ENCODE measurements around the gene FCF1.
A peak's percentile ranks its signal among the peaks of the same experiment; 100 is the strongest.
"Not testable (repeated sequence)": the region's sequence is repeated elsewhere in the genome, so short reads cannot be mapped to it uniquely, and the experiment has no call there.

Gene FCF1

DNA sequence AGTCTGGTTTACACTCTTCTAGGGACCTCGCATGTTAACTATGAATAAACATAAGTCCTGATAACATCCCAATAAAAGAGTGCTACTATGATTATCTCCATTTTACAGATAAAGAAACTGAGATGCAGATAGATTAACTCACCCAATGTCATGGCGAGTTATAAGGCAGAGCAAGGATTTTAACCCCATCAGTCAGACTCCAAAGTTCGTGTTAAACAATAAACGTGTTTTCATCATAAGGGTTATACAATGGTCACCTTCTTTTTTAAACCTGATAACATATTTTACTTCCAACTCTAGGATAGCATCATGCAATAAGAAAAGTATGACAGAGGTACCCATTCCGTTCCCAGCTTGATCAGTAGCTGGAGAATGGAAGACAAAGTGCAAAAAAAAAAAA, 1.3 kb upstream of the FCF1 start:
- no peaks in the 10 kb centered on the region for H3K27me3 Mint-ChIP-seq (ENCODE audit: low read depth)
- H3K9me3 Mint-ChIP-seq, result no peaks in the 10 kb centered on the region
- DNase-seq (ENCODE audit: low spot score), result no peak
- H3K27ac Mint-ChIP-seq, result no peak overlapping the region
- H3K36me3 Mint-ChIP-seq (ENCODE audit: low read depth), result peaks cover 14% of the 10 kb centered on the region
- H3K4me1 Mint-ChIP-seq (ENCODE audit: low read depth), result peaks cover 25% of the 10 kb centered on the region
- H3K4me3 Mint-ChIP-seq, result peak overlapping the region; percentile 22

DNA sequence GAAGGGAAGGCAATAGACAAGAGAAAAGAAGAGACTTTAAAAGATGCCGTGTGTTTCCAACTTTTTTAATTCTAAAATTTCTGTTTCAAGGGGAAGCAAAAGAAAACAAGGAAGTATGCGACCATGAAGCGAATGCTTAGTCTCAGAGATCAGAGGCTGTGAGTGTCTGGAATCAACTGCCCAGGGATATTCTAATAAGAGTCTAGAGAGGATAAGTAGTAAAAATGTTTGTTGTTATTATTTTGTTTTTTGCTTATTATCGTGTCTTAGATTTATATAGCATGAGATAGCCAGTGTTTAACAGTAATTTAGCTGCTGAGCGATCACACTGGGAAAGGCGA, 421 bp downstream of the FCF1 start:
- Mint-ChIP-seq H3K4me3 (peak overlapping the region; percentile 99), H3K9me3 (no peaks in the 10 kb centered on the region), H3K27me3 (ENCODE audit: low read depth) (no peaks in the 10 kb centered on the region), H3K27ac (peak overlapping the region; percentile 97), H3K36me3 (ENCODE audit: low read depth) (peaks cover 19% of the 10 kb centered on the region), H3K4me1 (ENCODE audit: low read depth) (peaks cover 25% of the 10 kb centered on the region)
- no peak for DNase-seq (ENCODE audit: low spot score)

DNA sequence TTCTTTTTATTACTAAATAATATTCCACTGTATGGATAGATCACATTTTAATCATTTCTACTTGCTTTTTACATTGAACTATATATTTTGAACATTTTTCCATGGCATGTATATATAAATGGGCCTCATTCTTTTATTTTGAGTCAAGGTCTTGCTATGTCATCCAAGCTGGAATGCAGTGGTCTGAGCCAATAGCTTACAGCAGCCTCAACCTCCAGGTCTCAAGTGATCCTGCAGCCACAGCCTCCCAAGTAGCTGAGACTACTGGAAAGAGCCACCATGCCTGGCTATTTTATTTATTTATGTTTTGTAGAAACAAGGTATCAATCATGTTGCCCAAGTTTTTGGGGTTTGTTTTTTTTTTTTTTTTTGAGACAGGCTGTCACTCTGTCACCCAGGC, 7.6 kb downstream of the FCF1 start:
- Mint-ChIP-seq H3K36me3 (ENCODE audit: low read depth) (peaks cover 31% of the 10 kb centered on the region), H3K27ac (no peak overlapping the region)

DNA sequence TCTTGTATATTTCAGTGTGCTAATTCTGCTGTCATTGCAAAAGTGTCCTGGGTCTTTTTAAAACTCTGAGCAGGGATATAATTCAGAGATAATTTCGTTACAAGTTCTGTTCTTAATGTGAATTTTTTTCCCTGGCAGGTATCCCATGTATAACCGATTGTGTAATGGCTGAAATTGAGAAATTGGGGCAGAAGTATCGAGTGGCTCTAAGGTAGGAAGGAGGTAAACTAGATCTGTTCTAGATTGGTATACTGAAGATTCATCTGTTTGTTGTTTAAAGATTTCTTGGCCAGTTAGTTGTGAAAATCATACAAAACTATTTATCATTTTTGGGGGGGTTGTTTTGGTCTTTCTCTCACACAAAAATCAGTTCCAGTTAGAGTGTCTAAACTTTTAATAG, 10.2 kb downstream of the FCF1 start:
- H3K27ac Mint-ChIP-seq, result no peak overlapping the region
- no peak overlapping the region for H3K4me3 Mint-ChIP-seq
- no peaks in the 10 kb centered on the region for H3K27me3 Mint-ChIP-seq (ENCODE audit: low read depth)
- DNase-seq (ENCODE audit: low spot score), result no peak
- no peaks in the 10 kb centered on the region for H3K9me3 Mint-ChIP-seq
- H3K36me3 Mint-ChIP-seq (ENCODE audit: low read depth), result peaks cover 31% of the 10 kb centered on the region
- no peaks in the 10 kb centered on the region for H3K4me1 Mint-ChIP-seq (ENCODE audit: low read depth)

More for the DNA sequence above, 7.6 kb downstream of the FCF1 start:
- no peak for DNase-seq (ENCODE audit: low spot score)
- no peaks in the 10 kb centered on the region for H3K9me3 Mint-ChIP-seq
- H3K4me3 Mint-ChIP-seq, result no peak overlapping the region
- H3K4me1 Mint-ChIP-seq (ENCODE audit: low read depth), result peaks cover 3% of the 10 kb centered on the region
- H3K27me3 Mint-ChIP-seq (ENCODE audit: low read depth), result no peaks in the 10 kb centered on the region

DNA sequence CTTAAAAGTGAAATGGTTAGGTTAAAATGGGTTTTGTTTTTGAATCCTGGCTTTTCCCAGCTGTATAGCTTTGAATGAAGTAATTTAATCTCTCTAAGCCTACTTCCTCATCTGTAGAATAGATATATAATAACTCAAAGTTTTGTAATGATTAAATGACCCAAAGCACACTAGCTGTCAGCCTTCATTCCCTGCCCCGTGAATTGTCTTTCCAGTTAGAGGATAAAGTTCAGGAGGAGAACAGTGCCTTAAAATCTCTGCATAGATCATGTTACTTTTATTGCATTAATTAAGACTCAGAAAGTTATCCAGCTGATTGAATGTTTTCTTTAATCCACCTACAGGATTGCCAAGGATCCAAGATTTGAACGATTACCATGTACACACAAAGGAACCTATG, 19.4 kb downstream of the FCF1 start:
- H3K27me3 Mint-ChIP-seq (ENCODE audit: low read depth), result no peaks in the 10 kb centered on the region

DNA sequence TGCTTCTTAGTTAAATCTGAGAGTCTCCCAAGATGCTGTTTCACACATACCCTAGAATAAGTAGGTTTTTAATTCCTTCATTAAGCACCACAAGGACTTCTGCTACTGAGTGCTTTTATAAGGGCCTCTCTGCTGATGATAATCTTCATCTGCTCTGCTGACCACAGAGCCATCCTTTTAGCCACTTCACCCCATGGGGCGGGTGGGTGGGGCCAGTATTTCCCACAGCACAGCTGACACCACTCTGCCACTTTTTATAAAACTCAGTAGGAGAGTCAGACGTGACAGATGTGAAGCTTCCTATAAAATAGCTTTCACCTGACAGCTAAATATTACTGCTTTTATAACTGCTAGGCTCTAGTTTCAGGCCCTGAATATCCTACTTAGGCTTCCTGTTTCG, 20.3 kb downstream of the FCF1 start:
- H3K27ac Mint-ChIP-seq, result no peak overlapping the region
- no peak for DNase-seq (ENCODE audit: low spot score)
- H3K36me3 Mint-ChIP-seq (ENCODE audit: low read depth), result peaks cover 32% of the 10 kb centered on the region
- H3K4me1 Mint-ChIP-seq (ENCODE audit: low read depth), result no peaks in the 10 kb centered on the region
- no peaks in the 10 kb centered on the region for H3K27me3 Mint-ChIP-seq (ENCODE audit: low read depth)
- no peak overlapping the region for H3K4me3 Mint-ChIP-seq
- H3K9me3 Mint-ChIP-seq, result no peaks in the 10 kb centered on the region

More for the DNA sequence above, 19.4 kb downstream of the FCF1 start:
- DNase-seq (ENCODE audit: low spot score), result no peak
- H3K4me3 Mint-ChIP-seq, result no peak overlapping the region
- no peak overlapping the region for H3K27ac Mint-ChIP-seq
- H3K9me3 Mint-ChIP-seq, result no peaks in the 10 kb centered on the region
- H3K4me1 Mint-ChIP-seq (ENCODE audit: low read depth), result no peaks in the 10 kb centered on the region
- peaks cover 34% of the 10 kb centered on the region for H3K36me3 Mint-ChIP-seq (ENCODE audit: low read depth)

GRCh38 chr14:74735125-74735524, 22.2 kb downstream of the FCF1 start:
- H3K27ac Mint-ChIP-seq, result no peak overlapping the region

GRCh38 chr14:74737753-74738325, 24.9 kb downstream of the FCF1 start:
- Mint-ChIP-seq H3K4me1 (ENCODE audit: low read depth) (no peaks in the 10 kb centered on the region), H3K9me3 (no peaks in the 10 kb centered on the region), H3K27me3 (ENCODE audit: low read depth) (no peaks in the 10 kb centered on the region), H3K4me3 (no peak overlapping the region), H3K27ac (no peak overlapping the region), H3K36me3 (ENCODE audit: low read depth) (peaks cover 31% of the 10 kb centered on the region)
- DNase-seq (ENCODE audit: low spot score), result no peak

More at GRCh38 chr14:74735125-74735524, 22.2 kb downstream of the FCF1 start:
- Mint-ChIP-seq H3K4me1 (ENCODE audit: low read depth) (no peaks in the 10 kb centered on the region), H3K36me3 (ENCODE audit: low read depth) (peaks cover 33% of the 10 kb centered on the region), H3K27me3 (ENCODE audit: low read depth) (no peaks in the 10 kb centered on the region), H3K4me3 (no peak overlapping the region), H3K9me3 (no peaks in the 10 kb centered on the region)
- DNase-seq (ENCODE audit: low spot score), result no peak

DNA sequence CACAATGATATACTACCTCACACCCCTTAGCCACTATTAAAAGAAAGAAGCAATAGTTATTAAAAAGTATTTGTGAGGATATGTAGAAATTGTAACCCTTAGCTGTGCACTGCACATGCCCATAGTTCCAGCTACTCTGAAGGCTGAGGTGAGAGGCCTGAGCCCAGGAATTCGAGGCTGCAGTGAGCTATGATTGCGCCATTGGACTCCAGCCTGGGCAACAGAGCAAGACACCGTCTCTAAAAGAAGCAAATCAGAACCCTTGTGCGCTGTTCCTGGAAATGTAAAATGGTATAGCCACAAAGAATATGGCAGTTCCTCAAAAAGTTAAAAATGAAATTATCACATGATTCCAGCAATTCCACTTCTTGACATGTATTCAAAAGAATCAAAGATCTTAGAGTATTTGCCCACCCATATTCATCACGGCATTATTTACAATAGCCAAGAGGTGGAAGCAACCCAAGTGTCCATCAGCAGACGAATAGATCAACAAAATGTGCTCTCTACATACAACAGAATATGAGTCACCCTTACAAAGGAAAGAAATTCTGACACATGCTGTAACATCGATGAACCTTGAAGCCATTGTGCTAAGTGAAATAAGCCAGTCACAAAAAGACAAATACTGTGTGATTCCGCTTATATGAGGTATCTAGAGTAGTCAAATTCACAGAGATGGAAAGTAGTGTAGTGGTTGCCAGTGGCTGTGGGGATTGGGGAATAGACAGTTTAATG, 26.5 kb downstream of the FCF1 start:
- no peak for DNase-seq (ENCODE audit: low spot score)
- Mint-ChIP-seq H3K36me3 (ENCODE audit: low read depth) (peaks cover 23% of the 10 kb centered on the region), H3K4me1 (ENCODE audit: low read depth) (no peaks in the 10 kb centered on the region), H3K9me3 (no peaks in the 10 kb centered on the region), H3K27me3 (ENCODE audit: low read depth) (no peaks in the 10 kb centered on the region), H3K4me3 (no peak overlapping the region), H3K27ac (no peak overlapping the region)

- no peak for DNase-seq (ENCODE audit: low spot score)
- H3K9me3 Mint-ChIP-seq, result peaks cover 6% of the 10 kb centered on the region
- H3K4me3 Mint-ChIP-seq, result no peak overlapping the region
- peaks cover 1% of the 10 kb centered on the region for H3K36me3 Mint-ChIP-seq (ENCODE audit: low read depth)
- H3K27me3 Mint-ChIP-seq (ENCODE audit: low read depth), result no peaks in the 10 kb centered on the region
- no peak overlapping the region for H3K27ac Mint-ChIP-seq
- H3K4me1 Mint-ChIP-seq (ENCODE audit: low read depth), result no peaks in the 10 kb centered on the region
Measured at GRCh38 chr14:74747237-74747636, 34.3 kb downstream of the FCF1 start.

DNA sequence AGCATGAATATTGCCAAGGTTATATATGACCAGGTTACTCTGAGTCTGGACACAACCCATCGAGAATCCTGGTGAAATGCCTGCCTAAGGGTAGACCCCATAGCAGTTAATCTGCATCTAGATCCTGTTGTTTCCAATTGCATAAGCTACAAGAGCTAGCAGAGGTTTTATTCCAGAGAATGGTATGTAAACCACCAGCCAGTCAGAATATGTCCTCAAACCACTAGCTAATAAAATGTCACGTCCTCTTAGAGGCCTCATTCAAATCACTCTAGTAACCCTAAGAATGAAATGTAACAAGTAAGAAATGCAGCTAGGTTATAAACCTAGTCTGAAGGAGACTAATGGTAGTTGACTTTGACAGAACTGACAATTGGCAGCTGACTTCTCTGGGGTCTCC, 41.2 kb downstream of the FCF1 start:
- H3K27me3 Mint-ChIP-seq (ENCODE audit: low read depth), result no peaks in the 10 kb centered on the region
- no peak overlapping the region for H3K4me3 Mint-ChIP-seq
- H3K27ac Mint-ChIP-seq, result no peak overlapping the region
- peaks cover 1% of the 10 kb centered on the region for H3K36me3 Mint-ChIP-seq (ENCODE audit: low read depth)
- DNase-seq (ENCODE audit: low spot score), result no peak
- H3K4me1 Mint-ChIP-seq (ENCODE audit: low read depth), result no peaks in the 10 kb centered on the region
- H3K9me3 Mint-ChIP-seq, result peaks cover 17% of the 10 kb centered on the region

DNA sequence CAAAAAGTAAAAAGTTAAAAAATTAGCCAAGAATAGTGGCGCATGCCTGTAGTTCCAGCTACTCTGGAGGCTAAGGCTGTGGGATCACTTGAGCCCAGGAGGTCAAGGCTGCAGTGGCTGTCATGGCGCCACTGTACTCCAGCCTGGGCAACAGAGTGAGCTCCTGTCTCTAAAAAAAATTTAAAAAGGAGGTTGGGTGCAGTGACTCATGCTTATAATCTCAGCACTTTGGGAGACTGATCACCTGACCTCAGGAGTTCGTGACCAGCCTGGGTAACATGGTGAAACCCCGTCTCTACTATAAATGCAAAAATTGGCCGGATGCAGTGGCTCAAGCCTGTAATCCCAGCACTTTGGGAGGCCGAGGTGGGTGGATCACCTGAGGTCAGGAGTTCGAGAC, 42.0 kb downstream of the FCF1 start:
- Mint-ChIP-seq H3K9me3 (peaks cover 17% of the 10 kb centered on the region), H3K36me3 (ENCODE audit: low read depth) (peaks cover 1% of the 10 kb centered on the region), H3K27me3 (ENCODE audit: low read depth) (no peaks in the 10 kb centered on the region), H3K27ac (no peak overlapping the region), H3K4me3 (no peak overlapping the region), H3K4me1 (ENCODE audit: low read depth) (no peaks in the 10 kb centered on the region)
- DNase-seq (ENCODE audit: low spot score), result no peak

- H3K27ac Mint-ChIP-seq, result no peak overlapping the region
- H3K27me3 Mint-ChIP-seq (ENCODE audit: low read depth), result peaks cover 2% of the 10 kb centered on the region
- H3K4me1 Mint-ChIP-seq (ENCODE audit: low read depth), result no peaks in the 10 kb centered on the region
- peaks cover 17% of the 10 kb centered on the region for H3K9me3 Mint-ChIP-seq
- H3K4me3 Mint-ChIP-seq, result no peak overlapping the region
- no peak for DNase-seq (ENCODE audit: low spot score)
- peaks cover 1% of the 10 kb centered on the region for H3K36me3 Mint-ChIP-seq (ENCODE audit: low read depth)
Measured at GRCh38 chr14:74756326-74756725, 43.4 kb downstream of the FCF1 start.

- not testable (repeated sequence) for H3K4me1 Mint-ChIP-seq (ENCODE audit: low read depth); H3K36me3 Mint-ChIP-seq (ENCODE audit: low read depth); H3K27ac Mint-ChIP-seq; DNase-seq (ENCODE audit: low spot score); H3K27me3 Mint-ChIP-seq (ENCODE audit: low read depth); H3K4me3 Mint-ChIP-seq; H3K9me3 Mint-ChIP-seq
Measured at GRCh38 chr14:74758505-74758904, 45.6 kb downstream of the FCF1 start.

All from T-helper 2 cell treated with Interferon-gamma antibody and Interleukin-4, amounts not matched to agents 5 μg/mL and 100 μg/mL, for 36 hours (primary cell).